ENCODE measurements around the gene CDH12. TPM values are rescaled to one million over a fixed set of nuclear protein-coding genes. Genes with fewer than 3 reads are reported as not detected.

CDH12 gene
- total RNA-seq, 1 experiment from 2014 or later: not detected

DNA sequence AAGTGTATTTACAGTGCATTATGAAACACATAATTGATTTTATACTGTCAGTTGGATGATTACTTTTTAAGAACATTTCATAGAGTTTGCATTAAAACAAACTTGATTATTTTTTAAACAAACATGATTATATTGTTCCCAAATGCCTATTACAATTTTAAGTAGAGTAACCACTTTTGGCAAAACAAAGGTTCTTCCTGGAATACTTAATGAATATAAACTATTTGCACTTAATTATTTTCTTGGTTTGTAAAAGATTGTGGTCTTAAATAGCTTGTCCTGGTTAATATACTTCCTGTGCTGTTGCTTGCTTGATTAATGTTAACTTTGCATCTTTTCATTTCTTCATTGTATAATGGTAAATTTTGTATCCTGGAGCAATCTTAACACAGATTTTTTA is 180.0 kb downstream of the CDH12 start:
- H3K4me1 ChIP-seq (ENCODE audit: insufficient read depth, low read length): no peaks in the 10 kb centered on the region
- no peak overlapping the region for H2AFZ ChIP-seq (ENCODE audit: low read length)
- no peak overlapping the region for H2BK5ac ChIP-seq (ENCODE audit: insufficient read length, low read length)
- no peak overlapping the region for H4K5ac ChIP-seq (ENCODE audit: insufficient read length, low read depth, low read length)
- peaks cover 17 to 18% of the 10 kb centered on the region in 2 experiments for H3K9me3 Mint-ChIP-seq
- no peaks in the 10 kb centered on the region for H3K27me3 ChIP-seq (ENCODE audit: insufficient read depth, low read length)
- no peaks in the 10 kb centered on the region for H4K20me1 ChIP-seq (ENCODE audit: control insufficient read depth, insufficient read depth, insufficient read length)
- H3K4ac ChIP-seq (ENCODE audit: low read depth, low read length): no peak overlapping the region
- no peaks in the 10 kb centered on the region for H3K79me1 ChIP-seq (ENCODE audit: insufficient read depth, low read depth, low read length, poor library complexity, severe bottlenecking)
- no peak overlapping the region for H3K4me3 Mint-ChIP-seq
- no peak overlapping the region for H3K9ac ChIP-seq (ENCODE audit: extremely low read depth, insufficient read length, low read length)
- no peak overlapping the region for H2BK120ac ChIP-seq (ENCODE audit: low read depth, low read length, poor library complexity, severe bottlenecking)
- H3K56ac ChIP-seq (ENCODE audit: insufficient read length, low read depth, low read length): no peak overlapping the region
- H2BK20ac ChIP-seq (ENCODE audit: low read depth, low read length, poor library complexity, severe bottlenecking): no peak overlapping the region
- H3K9me3 ChIP-seq (ENCODE audit: control insufficient read depth, low read depth, low read length): no peaks in the 10 kb centered on the region
- H2AK5ac ChIP-seq (ENCODE audit: insufficient read length, low read length): no peak overlapping the region
- no peak overlapping the region for H3T11ph ChIP-seq (ENCODE audit: low read length)
- H3K4me1 Mint-ChIP-seq: no peaks in the 10 kb centered on the region; a peak in 1 of 4 replicates
- TF ChIP-seq, protein P1, sequence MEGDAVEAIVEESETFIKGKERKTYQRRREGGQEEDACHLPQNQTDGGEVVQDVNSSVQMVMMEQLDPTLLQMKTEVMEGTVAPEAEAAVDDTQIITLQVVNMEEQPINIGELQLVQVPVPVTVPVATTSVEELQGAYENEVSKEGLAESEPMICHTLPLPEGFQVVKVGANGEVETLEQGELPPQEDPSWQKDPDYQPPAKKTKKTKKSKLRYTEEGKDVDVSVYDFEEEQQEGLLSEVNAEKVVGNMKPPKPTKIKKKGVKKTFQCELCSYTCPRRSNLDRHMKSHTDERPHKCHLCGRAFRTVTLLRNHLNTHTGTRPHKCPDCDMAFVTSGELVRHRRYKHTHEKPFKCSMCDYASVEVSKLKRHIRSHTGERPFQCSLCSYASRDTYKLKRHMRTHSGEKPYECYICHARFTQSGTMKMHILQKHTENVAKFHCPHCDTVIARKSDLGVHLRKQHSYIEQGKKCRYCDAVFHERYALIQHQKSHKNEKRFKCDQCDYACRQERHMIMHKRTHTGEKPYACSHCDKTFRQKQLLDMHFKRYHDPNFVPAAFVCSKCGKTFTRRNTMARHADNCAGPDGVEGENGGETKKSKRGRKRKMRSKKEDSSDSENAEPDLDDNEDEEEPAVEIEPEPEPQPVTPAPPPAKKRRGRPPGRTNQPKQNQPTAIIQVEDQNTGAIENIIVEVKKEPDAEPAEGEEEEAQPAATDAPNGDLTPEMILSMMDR (conservative IDR thresholded peaks at IDR 0.05): no peak
- peaks cover 16 to 19% (median 17%) of the 10 kb centered on the region in 3 experiments for H3K36me3 Mint-ChIP-seq (ENCODE audit: insufficient read depth in 1 of 3, low read depth in 3 of 3)
- no peak overlapping the region for H3K27ac Mint-ChIP-seq
- no peak for DNase-seq
- no peak overlapping the region for H2BK12ac ChIP-seq (ENCODE audit: insufficient read length, low read depth, low read length)
- no peak overlapping the region for H4K8ac ChIP-seq (replicated peaks; ENCODE audit: insufficient read length, low read depth, low read length)
- H3K27ac ChIP-seq (ENCODE audit: insufficient read length, low read depth, low read length): no peak overlapping the region
- no peak overlapping the region for H4K91ac ChIP-seq (ENCODE audit: insufficient read length, low read depth, low read length)
- H3K18ac ChIP-seq (ENCODE audit: insufficient read length, low read depth, low read length): no peak overlapping the region
- H3K23ac ChIP-seq (ENCODE audit: insufficient read length, low read depth, low read length): no peak overlapping the region
- H2BK15ac ChIP-seq (ENCODE audit: low read depth, low read length): no peak overlapping the region
- H3K14ac ChIP-seq (ENCODE audit: insufficient read depth, low read length): no peak overlapping the region
- no peaks in the 10 kb centered on the region for H3K27me3 Mint-ChIP-seq (ENCODE audit: low read depth)
- no peaks in the 10 kb centered on the region for H3K23me2 ChIP-seq (ENCODE audit: insufficient read length, low read depth, low read length, poor library complexity, severe bottlenecking)
- no peak overlapping the region for H3K4me2 ChIP-seq (ENCODE audit: insufficient read depth, insufficient read length, low read length)
- H3K79me2 ChIP-seq (ENCODE audit: insufficient read depth, low read length): no peaks in the 10 kb centered on the region
